GM21515 (cell line): Measurements from ENCODE around the gene CTIF.
"Not testable (repeated sequence)": the region's sequence is repeated elsewhere in the genome, so short reads cannot be mapped to it uniquely, and the experiment has no call there.

ENCODE experiments used
- ATAC-seq: cut with Tn5 transposase; IDR thresholded peaks from one replicate; pipeline ENCODE4 v1.9.1; 2021; ENCODE audit not compliant: unreplicated experiment

CTIF gene

DNA sequence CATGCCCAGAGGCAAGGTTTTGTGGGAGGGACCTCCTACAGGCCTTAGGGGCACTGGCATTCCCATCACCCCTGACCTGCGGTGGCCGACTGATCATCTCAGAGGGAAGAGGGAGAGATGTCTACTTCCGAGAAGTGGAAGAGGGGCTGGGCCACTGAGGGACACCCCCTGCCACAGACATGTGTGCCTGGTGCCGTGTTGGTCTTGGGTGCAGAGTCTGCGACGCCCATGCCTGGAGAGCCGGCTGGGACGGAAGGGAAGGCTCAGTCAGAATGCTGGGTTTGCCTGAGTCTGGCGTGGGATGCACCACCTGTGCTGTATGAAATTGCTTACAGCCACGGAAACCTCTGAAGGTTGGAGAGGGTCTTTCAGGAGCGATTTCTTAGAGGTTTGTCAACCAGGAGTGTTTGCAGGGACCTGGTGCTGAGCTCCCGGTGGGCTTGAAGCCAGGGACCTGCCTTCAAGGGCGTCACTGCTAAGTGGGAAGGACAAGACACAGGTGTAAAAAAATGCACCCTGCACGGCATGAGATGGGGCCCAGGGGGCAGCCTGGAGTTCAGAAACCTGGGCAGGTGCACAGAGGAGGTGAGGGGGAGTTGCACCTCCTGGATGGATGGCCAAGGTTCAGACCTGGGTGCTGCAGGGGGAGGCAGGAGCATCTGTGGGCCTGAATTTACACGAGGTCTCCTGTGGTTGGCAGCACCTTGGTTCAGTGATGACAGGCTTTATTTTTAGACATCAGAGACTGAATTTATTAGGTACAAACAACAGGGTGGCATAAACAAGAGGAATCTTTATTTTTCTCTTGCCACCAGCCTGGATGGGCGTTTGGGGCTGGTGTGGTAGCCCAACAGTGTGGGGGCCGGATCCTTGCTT, 100.3 kb downstream of the CTIF start:
- ATAC-seq, result no peak

DNA sequence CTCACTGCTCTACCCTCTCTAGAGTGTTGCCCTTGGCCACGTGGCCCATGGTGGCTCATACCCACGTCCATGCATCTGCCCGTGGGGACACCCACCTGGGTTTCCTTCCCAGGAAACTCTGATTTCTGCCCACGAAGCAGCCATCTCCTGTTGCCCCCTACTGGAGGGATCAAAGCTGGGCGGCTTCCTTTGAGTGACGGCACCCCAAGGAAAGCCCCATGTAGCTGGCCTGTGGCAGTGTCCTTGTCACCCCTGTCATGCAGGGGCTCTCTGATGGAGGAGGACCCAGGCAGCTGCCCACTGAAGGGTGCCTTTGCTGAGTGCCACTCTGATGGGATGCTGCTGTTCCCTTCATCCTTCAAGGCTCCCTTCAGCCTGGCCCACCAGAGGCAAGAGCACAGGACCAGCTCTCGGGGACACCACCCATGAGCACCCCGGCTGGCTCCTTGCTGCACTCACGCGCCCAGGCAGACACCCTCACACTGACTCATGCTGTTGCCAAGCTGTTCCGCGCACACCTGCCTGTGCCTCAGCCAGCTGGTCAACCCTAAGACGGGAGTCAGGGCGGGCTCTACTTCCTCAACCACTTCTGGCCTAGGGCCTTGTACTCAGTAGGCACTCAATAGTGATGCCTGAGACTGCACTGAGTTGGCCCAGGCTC, 101.1 kb downstream of the CTIF start:
- ATAC-seq, result no peak

DNA sequence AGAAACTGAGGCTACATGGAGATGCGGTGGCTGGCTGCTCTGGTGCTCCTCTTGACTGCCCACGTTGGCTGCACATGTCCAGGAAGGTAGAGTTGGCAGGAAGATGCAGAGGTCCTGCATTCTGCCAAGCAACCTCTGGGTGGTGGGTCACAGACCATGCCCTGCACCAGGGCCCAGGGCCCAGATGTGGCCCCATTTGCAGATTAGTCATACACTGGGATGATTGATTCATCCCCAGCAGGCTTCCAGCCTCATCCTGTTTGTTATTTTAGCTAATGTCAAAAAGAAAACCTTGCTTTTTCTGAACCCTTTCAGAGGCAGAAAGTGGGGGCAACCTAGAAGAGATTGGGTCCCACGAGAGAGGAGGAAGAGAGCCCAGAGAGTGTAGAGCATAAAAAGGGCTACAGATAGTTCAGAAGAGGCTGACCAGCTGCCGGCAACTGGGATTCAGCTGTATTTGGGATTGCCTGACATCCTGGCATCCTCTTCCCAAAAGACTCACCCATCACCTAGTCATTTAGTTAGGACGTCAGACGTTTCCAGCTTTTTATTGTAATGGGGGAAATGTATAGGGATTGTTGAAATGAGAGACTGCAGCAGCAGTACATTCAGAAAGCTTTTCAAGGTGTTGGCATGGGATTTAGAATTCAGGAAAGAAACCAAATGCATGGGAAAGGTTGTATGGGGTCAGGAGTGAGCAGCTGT, 101.9 kb downstream of the CTIF start:
- no peak for ATAC-seq

DNA sequence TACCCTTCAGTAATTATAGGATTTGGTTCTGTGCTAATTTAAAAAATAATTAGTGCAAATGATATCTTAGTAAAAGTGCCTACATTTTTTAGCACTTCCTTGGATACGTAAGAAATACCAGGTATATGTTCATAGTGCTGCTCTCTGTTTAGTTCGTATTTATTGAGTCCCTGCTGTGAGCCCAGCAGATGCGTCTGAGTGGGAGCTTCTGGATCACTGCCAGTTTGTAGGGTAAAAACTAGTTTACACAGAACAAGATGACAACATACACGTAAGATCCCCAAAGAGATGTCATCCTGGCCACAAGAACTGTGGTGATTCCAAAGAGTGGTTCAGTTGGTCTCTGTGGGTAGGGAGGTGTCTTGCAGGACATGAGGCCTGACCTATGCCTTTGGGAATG, 103.2 kb downstream of the CTIF start:
- no peak for ATAC-seq

DNA sequence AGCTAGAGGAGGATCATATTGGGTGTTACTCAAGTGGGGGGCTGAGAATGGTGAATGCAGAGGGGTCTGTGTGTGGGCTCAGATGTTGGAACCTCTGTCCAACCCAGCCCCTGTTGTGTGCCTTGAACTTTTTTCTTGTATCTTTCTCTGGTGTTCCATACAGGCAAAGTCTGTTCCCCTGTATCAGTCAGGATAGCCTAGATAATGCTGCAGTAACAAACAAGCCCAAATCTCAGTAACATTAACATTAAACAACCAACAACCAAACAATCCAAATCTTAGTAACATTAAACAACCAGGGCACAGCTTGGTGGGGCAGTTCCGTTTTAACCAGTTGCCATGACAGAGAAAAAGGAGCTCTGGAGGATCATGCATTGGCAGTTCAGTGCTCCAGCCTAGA, 103.7 kb downstream of the CTIF start:
- ATAC-seq, result no peak

DNA sequence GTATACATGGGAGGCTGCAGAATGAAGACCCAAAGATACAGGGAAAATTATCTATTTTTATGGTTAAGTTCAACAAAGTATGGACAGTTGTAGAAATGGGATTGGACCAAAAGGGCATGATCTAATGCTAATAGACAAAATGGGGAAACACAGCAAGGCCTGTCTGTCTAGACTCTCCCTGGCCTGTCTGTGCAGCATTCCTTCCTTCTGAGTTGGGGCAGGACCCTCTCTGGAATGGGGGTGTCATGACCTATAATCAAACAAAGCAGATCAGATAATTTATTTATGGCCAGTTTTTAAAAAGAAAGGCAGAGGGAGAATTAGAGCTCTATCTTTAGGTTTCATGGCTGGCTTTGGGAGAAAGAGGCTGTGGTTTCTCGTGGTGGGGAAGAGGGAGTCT, 104.4 kb downstream of the CTIF start:
- no peak for ATAC-seq

DNA sequence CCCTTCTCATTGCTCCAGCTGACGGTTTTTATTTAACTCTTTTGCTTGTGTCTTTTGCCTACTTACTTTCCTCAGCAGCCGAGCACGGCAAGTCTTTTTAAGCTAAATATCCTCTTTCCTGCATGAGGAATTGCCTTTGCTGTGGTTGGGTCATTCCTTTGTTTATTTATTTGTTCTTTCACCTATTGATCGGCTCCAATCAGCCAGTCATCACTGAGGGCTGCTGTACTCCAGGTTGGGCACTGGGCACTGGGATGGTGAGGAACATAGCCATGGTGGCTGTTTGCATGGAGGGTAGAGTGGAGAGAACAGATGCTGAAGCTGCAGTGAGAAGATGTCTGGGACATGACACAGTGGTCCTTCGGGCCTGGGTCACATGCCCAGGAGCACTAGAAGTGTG, 105.2 kb downstream of the CTIF start:
- ATAC-seq, result no peak

DNA sequence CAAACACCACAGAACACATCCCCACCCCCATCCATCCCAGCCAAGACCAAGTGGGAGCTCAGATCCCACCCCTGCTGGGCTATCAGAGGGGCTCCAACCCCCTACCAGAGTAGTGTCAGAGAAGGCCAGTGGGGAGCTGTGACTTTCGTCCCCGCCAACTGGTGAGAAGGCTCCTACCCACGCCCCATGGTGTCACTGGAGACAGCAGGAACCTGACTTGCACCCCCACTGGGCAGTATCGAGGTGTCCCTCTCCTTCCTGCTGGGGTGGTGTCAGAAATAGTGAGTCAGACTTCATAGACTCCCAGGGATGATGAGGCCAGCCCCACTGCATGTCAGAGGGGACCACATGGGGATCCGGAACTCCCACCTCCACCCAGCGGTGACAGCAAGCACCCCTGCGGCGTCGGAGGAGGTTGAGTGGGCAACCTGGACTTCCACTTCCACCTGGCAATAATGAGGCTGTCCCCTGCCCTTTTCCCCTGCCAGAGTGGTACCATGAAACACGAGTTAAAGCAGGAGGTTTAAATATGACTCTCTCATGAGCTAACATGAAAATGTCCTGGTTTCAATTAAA, 106.7 kb downstream of the CTIF start:
- ATAC-seq, result no peak

DNA sequence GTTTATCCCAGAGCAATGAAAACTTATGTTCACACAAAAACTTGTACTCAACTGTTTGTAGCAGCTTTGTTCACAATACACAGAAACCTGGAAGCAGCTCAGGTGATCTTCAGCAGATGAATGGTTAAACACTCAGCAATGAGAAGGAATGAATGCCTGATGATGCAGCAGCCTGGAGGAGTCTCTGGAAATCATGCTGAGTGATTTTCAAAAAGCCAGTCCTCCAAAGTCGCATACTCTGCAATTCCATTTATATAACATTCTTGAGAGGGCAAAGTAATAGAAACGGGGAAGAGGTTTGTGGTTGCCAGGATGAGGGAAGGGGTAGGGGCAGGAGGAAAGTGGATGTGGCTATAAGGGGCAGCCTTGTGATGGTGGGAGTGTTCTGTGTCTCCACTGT, 108.1 kb downstream of the CTIF start:
- no peak for ATAC-seq

DNA sequence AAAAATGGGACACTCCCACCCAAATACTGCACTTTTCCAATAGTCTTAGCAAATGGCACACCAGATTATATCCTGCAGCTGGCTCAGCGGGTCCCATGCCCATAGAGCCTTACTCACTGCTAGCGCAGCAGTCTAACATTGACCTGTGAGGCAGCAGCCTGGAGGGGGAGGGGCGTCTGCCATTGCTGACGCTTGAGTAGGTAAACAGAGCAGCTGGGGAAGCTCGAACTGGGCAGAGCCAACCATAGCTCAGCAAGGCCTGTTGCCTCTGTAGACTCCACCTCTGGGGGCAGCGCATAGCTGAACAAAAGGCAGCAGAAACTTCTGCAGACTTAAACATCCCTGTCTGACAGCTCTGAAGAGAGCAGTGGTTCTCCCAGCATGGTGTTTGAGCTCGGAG, 110.4 kb downstream of the CTIF start:
- ATAC-seq, result no peak

DNA sequence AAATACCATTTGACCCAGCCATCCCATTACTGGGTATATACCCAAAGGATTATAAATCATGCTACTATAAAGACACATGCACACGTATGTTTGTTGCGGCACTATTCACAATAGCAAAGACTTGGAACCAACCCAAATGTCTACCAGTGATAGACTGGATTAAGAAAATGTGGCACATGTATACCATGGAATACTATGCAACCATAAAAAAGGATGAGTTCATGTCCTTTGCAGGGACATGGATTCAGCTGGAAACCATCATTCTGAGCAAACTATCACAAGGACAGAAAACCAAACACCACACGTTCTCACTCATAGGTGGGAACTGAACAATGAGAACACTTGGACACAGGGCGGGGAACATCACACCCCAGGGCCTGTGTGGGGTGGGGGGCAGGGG, 115.8 kb downstream of the CTIF start:
- ATAC-seq, result not testable (repeated sequence)

DNA sequence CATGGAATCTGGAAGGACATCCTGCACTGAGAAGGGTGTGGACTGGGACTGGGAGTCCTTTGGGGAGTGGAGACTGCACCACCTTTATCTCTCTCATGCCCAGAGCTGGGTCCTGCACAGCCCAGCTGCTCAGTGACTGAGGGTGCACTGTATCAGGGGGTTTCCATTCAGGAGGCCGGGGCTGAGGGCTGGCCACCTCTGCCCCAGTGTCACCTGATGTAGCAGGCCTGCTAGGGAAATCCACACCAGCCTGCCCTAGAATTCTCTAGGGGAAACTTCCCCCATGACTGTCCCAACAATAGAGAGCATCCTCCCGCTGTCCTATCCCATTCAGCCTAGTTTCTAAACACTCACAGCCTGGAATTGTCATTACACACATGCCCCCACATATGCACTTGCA, 116.7 kb downstream of the CTIF start:
- no peak for ATAC-seq

DNA sequence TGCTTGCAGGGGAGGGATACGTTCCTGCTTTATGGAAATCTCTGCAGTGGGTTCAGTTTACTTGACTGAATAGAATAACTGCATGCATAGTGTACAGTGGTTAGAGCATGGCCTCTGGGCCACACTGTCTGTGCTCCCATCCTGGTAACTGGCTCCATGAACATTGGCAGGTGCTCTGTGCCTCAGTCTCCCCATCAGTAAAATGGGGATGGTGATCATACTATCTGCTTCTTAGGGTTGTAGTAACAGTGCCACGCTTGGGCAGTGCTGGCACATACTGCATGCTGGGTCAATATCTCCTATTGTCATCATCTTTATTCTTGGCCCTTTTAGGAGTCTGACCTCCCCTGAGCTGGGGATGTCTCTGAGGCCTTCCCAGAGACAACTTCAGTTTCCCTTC, 117.3 kb downstream of the CTIF start:
- no peak for ATAC-seq

DNA sequence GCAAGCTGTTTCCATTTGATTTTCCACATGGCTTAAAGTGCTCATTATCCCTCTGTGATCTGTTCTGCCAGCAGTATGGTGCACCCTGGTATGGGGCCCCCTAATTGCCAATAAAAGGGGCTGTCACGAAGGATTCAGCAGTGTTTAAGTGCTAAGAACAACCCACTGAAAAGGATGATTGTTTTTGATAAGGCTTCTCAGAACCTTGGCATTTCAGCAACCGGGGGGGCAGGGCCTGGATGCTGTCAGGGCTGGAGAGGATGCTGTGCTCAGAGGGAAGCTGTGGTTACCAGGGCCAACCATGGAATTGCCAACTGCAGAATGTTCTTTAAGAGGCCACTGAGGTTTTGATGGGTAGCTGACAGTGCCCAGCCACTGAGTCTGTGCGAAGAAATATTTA, 117.8 kb downstream of the CTIF start:
- ATAC-seq, result no peak

DNA sequence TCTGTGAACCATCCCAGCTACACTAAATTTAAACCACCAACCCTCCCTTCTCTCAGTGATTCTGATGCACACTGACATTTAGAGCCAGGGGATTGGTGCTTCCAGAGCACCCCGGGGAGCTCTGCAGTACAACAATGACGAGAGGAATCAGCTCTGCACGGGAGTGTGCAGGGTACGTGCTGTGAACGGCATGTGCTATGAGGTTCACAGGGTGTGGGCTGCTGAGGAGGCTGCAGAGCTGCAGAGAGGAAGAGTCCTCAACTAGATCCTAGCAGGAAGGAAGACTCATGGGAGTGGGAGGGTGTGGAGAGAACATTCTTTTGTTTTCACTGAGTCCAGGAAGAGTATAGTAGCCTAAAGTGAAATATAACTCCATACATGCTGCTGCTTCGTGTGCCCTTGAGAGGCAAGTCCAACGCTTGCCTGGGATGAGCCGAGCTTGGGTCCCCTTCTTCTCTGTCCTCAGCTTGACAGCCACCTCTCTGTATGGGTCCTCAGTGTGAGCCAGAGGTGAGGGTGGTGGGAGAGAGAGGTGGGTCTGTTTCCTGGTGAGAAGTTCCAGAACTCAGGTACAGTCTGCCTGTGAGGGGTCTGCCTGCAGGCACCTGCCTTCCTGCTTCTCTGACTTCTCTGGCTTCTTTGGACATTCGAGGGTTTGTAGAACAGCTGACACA, 118.8 kb downstream of the CTIF start:
- ATAC-seq, result no peak

DNA sequence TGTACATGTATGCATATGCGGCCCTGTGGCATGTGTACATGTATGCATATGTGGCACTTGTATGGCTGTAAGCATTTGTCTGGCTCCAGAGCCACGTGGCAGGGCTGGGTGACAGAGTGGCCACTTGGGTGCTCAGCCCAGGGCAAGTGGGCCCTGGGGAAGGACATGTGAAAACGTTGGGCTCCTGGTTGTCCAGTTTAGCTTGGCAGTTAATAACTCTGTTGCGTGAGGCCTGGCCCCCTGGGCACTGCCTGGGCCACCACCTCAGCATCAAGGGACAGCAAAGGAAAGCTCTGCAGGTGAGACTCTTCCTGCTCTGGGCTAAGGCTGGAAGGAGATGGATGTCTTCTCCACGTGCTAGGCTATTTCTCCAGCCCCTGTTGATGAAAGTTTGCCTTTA, 119.9 kb downstream of the CTIF start:
- no peak for ATAC-seq

DNA sequence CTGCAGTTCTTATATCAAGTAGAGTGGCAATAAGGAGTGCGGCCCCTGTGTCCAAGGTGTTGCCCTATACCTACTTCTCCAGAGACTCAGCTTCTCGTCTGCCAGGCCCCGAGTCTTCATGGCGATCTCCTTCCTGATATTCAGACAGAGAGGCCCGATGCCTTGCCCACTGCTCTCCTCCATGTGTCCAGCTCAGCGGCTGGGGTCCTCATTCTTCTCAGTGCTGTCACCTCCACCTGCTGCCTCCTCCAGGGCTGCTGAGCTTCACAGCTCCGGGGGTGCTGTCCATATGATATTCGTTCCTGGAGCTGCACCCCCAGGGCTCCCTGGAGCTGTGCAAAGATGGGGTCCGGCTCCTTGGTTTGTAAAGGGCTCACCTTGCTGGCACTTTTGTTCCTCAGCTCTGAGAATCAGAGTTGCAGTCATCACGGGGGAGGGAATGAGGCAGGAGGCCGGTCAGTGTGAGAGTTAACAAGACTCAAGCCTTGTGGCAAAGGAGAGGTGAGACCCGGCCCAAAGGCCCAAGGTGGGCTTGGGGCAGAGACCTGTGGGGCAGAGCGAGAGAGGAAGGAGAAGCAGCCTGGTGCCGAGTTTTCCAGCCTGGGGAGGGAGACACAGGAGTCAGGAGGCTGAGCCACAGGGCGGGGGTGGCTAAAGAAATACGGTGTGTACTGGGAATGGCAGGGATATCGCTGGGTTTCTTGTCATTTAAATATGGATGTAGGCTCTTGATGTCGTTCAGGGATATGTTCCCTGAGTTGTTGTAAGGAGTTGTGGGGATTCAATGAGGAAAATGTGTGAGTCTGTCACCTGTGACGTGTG, 120.6 kb downstream of the CTIF start:
- no peak for ATAC-seq

DNA sequence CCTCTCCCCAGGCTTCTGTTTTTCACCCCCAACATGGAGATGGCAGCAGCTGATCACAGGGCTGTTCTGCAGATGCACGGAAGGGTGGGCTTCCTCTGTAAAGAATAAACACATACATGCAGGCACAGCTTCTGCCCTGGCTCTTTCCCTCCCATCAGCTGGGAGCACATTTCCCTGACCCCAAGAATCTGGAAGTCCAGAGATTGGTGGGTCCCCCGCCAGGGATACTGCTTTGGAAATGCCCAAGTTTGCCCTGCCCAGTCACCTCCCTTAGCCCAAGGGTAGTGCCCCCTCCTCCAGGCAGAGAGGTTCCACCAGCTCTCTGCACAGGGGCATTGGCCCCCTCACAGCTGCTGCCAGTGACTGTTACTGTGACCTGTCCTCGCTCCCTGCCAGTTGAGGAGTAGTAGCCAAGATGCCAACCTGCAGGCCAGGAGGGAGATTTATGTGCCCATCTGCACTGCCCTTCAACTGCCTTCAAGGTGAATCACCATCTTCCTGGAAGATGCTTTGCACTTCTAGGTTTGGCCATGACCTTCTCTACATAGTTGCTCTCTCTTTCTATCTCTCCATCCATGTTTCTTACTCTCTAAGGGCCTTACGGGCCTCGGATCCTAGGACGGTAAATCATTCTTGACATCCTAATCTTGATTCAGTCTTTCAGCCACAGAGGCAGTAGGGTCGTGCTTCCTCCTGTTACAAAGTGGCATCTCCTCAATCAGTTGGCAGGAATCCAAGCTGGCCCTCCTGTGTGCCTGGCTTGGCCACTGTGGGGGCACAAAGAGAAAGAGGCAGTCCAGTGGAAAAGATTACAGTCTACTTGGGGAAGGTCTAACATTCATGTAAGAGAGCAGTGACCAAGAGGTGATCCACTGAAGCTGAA, 121.8 kb downstream of the CTIF start:
- ATAC-seq, result no peak

DNA sequence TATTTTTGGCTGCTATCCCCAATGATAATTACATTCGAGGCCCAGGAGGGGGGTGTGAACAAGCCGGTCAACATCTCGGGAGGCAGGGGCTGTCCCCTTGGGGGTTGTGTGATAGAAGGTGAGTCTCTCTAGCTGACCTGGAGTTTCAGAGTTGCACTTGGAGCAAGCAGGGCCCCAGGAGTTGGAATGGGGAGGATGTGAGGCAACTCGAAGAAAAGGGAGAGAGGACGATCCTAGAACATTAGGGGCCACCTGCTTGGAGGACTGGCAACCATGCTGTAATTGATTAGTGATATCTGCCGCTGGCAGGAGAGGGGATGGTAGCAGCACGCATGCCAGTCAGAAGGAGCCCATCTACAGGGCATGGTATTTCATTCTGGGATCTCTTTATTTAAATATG, 122.6 kb downstream of the CTIF start:
- ATAC-seq, result no peak
